OCI-LY1 (cell line): Measurements from ENCODE around the gene PTPN6.

Experiments
- CTCF ChIP-seq: fragments of 200-600 bp; sonication (generic), shearing (Covaris generic); IDR thresholded peaks from 2 replicates; pipeline ENCODE4 v1.5.1; 2017; ENCODE audit warnings: mild to moderate bottlenecking, antibody characterized with exemption, low read length, moderate library complexity, mixed read lengths
- EZH2 ChIP-seq: fragments of 200-600 bp; sonication (generic), shearing (Covaris generic); IDR thresholded peaks from 2 replicates; pipeline ENCODE4 v1.8.0; 2017; ENCODE audit warnings: borderline replicate concordance, mixed run types, mild to moderate bottlenecking, antibody characterized with exemption, low read length, moderate library complexity, mixed read lengths

- TF ChIP-seq CTCF (no peak), EZH2 (no peak)
Measured at GRCh38 chr12:7006639-7007038, 55.5 kb downstream of the PTPN6 start.
